Ishikawa (cell line): ENCODE data around the gene NR2F1.

ENCODE experiments used
- CEBPB ChIP-seq: IDR thresholded peaks from 2 replicates; pipeline ENCODE4 v1.6.1; 2012
- CREB1 ChIP-seq: IDR thresholded peaks from 2 replicates; pipeline ENCODE4 v1.6.1; 2012; ENCODE audit warnings: low read depth
- EGR1 ChIP-seq: IDR thresholded peaks from 2 replicates; pipeline ENCODE4 v1.6.1; 2012
- EP300 ChIP-seq: IDR thresholded peaks from 2 replicates; pipeline ENCODE4 v1.6.1; 2012; ENCODE audit warnings: borderline replicate concordance
- FOXM1 ChIP-seq: IDR thresholded peaks from 2 replicates; pipeline ENCODE4 v1.6.1; 2012; ENCODE audit warnings: low read depth, borderline replicate concordance
- NFIC ChIP-seq: IDR thresholded peaks from 2 replicates; pipeline ENCODE4 v1.6.1; 2012
- RAD21 ChIP-seq: IDR thresholded peaks from 2 replicates; pipeline ENCODE4 v1.6.1; 2012; ENCODE audit warnings: low read depth
- TAF1 ChIP-seq: IDR thresholded peaks from 2 replicates; pipeline ENCODE4 v1.6.1; 2012; ENCODE audit warnings: low read depth, mild to moderate bottlenecking
- TCF12 ChIP-seq: IDR thresholded peaks from 2 replicates; pipeline ENCODE4 v1.6.1; 2012; ENCODE audit warnings: low read depth
- TEAD4 ChIP-seq: IDR thresholded peaks from 2 replicates; pipeline ENCODE4 v1.6.1; 2012
- YY1 ChIP-seq: IDR thresholded peaks from 2 replicates; pipeline ENCODE4 v1.6.1; 2012; ENCODE audit warnings: low read depth
- ZBTB7A ChIP-seq: IDR thresholded peaks from 2 replicates; pipeline ENCODE4 v1.6.1; 2012; ENCODE audit warnings: low read depth
- TF ChIP-seq, protein P1 (sequence below): IDR thresholded peaks from 2 replicates; pipeline ENCODE4 v1.6.1; 2012
- TF ChIP-seq, protein P2 (sequence below): IDR thresholded peaks from 2 replicates; pipeline ENCODE4 v1.6.1; 2012; ENCODE audit warnings: low read depth, mild to moderate bottlenecking
- TF ChIP-seq, protein P3 (sequence below): IDR thresholded peaks from 2 replicates; pipeline ENCODE4 v1.6.1; 2012

NR2F1 gene

DNA sequence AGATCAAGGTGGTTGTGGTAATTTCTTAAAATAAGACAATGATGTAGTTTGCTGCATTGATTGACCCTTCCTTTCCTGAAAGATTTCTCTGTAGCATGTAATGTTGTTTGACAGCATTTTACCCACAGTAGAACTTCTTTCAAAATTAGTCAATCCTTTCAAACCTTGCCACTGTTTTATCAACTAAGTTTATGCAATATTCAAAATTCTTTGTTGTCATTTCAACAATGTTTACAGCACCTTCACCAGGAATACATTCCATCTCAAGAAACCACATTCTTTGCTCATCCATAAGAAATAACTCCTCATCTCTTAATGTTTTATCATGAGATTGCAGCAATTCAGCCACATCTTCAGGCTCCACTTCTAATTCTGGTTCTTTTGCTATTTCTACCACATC is 43.8 kb downstream of the NR2F1 start:
- no peak for TF ChIP-seq EP300
- no peak for TF ChIP-seq FOXM1
- no peak for TF ChIP-seq TAF1
- TF ChIP-seq EGR1, result no peak
- TF ChIP-seq RAD21, result no peak
- TF ChIP-seq, protein P1, sequence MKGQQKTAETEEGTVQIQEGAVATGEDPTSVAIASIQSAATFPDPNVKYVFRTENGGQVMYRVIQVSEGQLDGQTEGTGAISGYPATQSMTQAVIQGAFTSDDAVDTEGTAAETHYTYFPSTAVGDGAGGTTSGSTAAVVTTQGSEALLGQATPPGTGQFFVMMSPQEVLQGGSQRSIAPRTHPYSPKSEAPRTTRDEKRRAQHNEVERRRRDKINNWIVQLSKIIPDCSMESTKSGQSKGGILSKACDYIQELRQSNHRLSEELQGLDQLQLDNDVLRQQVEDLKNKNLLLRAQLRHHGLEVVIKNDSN, result no peak
- TF ChIP-seq ZBTB7A, result no peak
- no peak for TF ChIP-seq NFIC
- no peak for TF ChIP-seq CEBPB
- TF ChIP-seq, protein P2, sequence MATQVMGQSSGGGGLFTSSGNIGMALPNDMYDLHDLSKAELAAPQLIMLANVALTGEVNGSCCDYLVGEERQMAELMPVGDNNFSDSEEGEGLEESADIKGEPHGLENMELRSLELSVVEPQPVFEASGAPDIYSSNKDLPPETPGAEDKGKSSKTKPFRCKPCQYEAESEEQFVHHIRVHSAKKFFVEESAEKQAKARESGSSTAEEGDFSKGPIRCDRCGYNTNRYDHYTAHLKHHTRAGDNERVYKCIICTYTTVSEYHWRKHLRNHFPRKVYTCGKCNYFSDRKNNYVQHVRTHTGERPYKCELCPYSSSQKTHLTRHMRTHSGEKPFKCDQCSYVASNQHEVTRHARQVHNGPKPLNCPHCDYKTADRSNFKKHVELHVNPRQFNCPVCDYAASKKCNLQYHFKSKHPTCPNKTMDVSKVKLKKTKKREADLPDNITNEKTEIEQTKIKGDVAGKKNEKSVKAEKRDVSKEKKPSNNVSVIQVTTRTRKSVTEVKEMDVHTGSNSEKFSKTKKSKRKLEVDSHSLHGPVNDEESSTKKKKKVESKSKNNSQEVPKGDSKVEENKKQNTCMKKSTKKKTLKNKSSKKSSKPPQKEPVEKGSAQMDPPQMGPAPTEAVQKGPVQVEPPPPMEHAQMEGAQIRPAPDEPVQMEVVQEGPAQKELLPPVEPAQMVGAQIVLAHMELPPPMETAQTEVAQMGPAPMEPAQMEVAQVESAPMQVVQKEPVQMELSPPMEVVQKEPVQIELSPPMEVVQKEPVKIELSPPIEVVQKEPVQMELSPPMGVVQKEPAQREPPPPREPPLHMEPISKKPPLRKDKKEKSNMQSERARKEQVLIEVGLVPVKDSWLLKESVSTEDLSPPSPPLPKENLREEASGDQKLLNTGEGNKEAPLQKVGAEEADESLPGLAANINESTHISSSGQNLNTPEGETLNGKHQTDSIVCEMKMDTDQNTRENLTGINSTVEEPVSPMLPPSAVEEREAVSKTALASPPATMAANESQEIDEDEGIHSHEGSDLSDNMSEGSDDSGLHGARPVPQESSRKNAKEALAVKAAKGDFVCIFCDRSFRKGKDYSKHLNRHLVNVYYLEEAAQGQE, result no peak
- no peak for TF ChIP-seq TCF12
- TF ChIP-seq YY1, result no peak
- TF ChIP-seq TEAD4, result no peak
- TF ChIP-seq, protein P3, sequence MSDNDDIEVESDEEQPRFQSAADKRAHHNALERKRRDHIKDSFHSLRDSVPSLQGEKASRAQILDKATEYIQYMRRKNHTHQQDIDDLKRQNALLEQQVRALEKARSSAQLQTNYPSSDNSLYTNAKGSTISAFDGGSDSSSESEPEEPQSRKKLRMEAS, result no peak
- TF ChIP-seq CREB1, result no peak

DNA sequence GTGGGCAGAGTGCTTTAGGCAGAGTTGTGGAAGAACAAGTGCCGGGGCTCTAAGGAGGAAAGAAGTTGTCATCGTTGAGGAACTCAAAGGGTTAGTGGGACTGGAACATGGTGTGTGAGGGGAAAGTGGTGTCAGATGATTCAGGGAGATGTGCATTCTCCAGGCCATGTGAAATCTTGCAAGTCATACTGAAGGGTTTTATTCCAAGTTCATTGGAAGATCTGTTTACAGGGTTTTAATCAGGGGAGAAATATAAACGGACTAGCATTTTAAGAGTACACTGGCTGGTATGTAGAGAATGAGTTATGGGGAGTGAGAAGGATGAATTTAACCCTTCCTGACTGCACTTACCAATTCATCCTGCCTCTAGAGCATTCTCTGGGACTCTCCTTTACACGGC is 49.3 kb downstream of the NR2F1 start:
- TF ChIP-seq, protein P3, result no peak
- TF ChIP-seq EP300, result no peak
- no peak for TF ChIP-seq ZBTB7A
- TF ChIP-seq, protein P1, result no peak
- TF ChIP-seq NFIC, result no peak
- TF ChIP-seq TAF1, result no peak
- no peak for TF ChIP-seq RAD21
- TF ChIP-seq FOXM1, result no peak
- TF ChIP-seq, protein P2, result no peak
- TF ChIP-seq CREB1, result no peak
- TF ChIP-seq CEBPB, result no peak
- TF ChIP-seq YY1, result no peak
- TF ChIP-seq TCF12, result no peak
- TF ChIP-seq TEAD4, result no peak

DNA sequence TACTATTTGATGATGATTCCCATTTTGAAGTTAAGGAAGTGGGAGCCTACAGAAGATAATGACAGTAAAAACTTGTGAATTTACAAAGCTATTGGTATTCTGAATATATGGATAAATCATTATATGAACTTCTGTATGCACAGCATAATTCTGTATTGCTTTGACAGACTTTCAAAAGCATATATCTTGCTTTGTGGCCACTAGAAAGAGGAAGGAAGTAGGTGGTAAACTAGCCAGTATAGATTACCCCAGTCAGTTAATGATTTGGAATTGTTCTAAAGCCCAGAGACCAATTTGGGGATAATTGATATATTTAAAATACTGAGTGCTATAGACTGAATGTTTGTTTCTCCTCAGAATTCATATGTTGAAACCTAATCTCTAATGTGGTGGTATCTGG is 53.0 kb downstream of the NR2F1 start:
- TF ChIP-seq, protein P1, result no peak
- TF ChIP-seq YY1, result no peak
- TF ChIP-seq, protein P2, result no peak
- no peak for TF ChIP-seq ZBTB7A
- no peak for TF ChIP-seq EP300

DNA sequence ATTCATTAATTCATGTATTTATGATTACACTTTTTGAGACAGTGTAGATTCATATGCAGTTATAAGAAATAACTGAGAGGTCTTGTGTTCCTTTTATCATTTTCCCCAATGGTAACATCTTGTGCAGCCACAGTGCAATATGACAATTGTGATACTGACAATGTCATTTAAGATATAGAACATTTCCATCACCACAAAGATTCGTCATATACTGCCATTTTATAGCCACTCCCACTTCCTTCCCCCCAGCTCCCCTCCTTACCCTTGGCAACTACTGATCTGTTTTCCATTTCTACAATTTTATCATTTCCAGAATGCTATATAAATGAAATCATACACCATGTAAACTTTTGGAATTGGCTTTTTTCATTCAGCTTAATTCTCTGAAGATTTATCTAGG is 53.8 kb downstream of the NR2F1 start:
- TF ChIP-seq, protein P2, result no peak
- TF ChIP-seq TCF12, result no peak
- TF ChIP-seq CREB1, result no peak
- no peak for TF ChIP-seq EGR1
- TF ChIP-seq RAD21, result no peak
- no peak for TF ChIP-seq EP300
- TF ChIP-seq NFIC, result no peak
- TF ChIP-seq TEAD4, result no peak
- TF ChIP-seq, protein P3, result no peak
- no peak for TF ChIP-seq FOXM1
